Fibroblast of upper back skin (primary cell): Measurements from ENCODE around the gene FAM50B.
A peak's percentile ranks its signal among the peaks of the same experiment; 100 is the strongest.

ENCODE experiments used
- DNase-seq: peaks from one replicate; pipeline ENCODE4 v3.0.0-alpha.2; 2013

FAM50B gene

DNA sequence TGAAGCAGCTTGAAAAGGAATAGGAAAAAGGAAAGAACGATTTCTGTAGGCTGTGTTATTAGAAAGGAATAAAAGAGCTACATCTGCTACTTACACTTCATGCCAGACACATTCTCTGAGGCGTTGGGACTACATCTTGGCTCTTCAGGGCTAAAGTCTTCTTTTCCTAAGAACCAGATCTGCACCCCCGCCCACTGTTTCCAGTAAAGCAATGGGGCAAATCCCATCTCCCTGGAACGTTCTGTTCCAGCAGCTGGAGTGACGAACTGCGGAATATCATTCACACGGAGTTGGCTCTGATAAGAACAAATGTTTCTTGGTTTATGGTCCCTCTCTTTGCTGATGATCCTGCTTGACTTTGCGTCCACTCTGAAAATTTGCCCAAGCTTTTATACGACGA lies 26.9 kb downstream of the FAM50B start:
- no peak for DNase-seq

GRCh38 chr6:3876866-3877265 lies 27.7 kb downstream of the FAM50B start:
- no peak for DNase-seq

- DNase-seq, result no peak
These were observed 29.0 kb downstream of the FAM50B start for GRCh38 chr6:3878048-3878666.

DNA sequence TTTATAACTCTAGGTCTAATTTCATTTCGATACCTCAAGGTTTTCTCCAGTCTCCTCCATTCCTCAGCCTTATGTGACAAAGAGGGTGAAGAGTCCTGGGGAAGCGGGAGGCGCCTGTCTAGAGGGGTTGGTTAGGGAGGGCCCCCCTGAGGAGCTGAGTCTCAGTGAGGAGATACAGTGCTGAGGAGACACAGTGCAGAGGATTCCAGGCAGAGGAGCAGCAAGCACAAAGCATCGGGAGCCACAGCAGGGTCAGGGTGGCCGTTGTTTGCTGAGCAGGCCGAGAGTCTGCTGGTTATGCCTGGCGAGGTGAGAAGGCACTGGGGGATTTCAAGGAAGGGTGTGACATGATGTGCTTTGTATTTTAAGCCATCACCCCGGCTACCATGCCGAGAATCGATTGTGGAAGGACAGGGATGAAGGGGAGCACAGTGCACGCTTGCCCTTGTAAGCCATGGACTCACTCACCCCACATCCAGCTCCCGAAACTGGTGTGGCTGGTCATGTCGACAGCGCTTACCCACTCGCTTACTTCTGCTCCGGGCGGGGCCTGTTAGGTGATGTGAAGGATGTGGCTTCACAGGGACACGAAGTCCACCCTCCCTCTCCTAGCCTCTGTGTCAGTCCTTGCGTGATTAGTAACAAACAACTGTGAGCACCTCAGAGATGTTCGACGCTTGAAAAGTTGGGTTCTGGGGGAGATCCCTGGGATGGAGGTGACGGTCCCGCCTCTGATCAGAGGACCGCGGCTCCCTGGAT lies 30.2 kb downstream of the FAM50B start:
- DNase-seq, result no peak

- DNase-seq, result no peak
These were observed 32.7 kb downstream of the FAM50B start for GRCh38 chr6:3881711-3882421.

GRCh38 chr6:3882431-3882830 lies 33.3 kb downstream of the FAM50B start:
- no peak for DNase-seq

- peak; percentile 95 for DNase-seq
These were observed 33.7 kb downstream of the FAM50B start for GRCh38 chr6:3882866-3883265.

DNA sequence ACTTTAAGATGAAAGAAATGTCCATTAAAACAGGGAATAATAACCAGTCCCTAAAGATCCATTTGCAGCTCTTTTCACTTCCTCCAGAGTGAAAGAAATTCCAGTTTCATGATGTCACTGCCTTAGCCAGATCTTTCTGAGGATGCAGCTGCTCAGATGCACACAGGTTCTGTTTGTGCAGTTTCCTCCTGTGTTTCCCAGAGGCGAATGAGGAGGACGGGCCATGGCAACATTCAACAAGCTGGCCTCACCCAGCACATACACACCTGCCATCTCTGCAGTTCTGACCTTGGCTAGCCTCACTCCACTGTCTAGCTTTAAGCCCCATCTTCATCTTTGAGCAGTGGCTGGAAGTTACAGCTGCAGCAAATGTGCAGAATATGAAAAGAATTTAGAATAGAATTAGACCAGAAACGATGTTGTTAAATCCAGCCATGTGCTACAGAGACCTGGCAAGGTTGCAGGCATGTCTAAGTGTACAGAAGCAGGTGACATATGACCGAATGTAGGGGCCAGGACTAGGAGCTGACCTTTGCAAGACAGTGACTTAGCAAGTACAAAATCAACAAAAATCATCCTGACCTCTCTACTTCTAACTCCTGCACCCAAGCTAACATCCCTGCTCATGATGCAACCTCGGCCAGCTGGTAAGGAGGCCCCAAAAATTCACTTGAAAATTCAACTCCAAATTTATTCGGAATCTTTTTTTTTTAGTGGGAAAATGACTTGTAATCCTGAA lies 35.0 kb downstream of the FAM50B start:
- DNase-seq, result peak; percentile 84

DNA sequence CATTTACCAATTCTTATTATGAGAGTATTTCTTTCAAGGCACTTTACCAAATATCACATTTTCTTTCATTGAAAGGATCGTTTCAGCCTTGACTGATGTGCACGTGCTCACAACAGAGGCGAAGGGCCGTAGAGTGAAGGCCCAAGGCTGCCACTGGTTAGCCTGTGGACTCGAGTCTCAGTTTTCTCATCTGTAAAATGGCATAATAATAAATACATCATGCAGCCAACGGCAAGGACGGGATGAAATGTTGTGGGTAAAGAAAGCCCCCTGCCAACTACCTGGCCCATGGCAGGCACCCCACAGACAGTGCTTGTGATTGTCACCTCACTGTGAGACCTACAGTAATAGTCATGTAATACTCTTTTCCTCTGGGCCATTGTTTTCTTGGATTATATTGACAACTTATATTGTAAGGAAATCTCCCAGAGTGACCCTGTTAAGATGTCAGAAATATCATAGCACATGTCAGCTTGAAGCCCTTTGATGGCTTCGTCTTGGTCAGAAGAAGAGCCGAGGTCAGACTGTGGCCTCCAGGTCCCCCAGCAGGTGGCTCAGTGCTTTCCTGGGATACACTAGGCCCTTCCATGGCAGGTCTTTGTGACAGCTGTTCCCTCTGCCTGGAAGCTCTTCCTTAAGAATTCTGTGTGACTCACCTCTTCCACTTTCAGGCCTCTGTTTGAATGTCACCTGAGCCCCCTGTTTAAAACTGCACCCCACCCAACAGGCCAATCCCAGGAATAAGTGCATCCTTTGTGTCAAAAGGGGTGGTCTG lies 36.3 kb downstream of the FAM50B start:
- DNase-seq, result no peak

DNA sequence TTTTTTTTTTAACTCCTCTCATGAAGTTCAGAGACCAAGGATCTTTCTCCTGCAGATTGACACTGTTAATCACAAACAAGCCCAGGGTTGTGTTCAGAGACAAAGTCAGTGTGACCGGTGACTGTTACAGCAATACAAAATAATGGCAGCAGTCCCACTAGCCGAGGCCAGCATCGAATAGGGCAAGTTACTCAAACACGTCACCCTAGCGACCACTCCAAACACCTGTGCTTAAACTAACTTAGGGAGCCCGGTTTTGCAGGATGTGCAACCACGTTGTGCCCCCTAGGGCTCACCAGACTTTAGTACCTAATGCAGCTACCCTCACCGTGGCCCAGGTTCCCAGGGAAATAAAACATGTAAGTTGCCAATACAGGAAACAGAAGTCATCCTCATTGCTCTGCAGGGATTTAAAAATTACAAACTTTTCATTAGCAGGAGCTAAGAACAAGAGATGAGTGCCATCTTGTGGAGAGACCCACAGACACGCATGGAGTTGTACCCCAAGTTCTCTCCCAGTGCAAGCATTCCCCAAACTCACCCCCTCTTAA lies 38.1 kb downstream of the FAM50B start:
- DNase-seq, result peak; percentile 51

GRCh38 chr6:3888153-3888957 lies 39.2 kb downstream of the FAM50B start:
- DNase-seq, result no peak

DNA sequence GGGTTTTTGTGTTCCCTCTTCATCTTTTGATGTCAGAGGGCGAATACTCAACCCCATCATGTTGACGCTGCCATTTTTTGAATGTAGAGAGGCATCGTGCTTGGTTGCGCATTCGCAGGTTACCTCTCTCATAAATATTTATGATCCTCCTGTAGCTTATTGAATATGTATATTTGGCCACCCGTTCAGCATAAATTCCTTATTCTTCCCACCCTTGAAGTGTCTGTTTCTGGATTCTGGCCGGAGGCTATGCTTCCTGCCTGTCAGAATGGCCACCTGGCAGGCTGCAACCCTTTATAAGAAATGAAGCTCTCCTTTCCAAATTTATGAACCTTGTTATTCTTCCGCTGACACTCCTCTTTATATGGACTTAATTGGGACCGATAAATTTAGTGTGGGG lies 40.9 kb downstream of the FAM50B start:
- DNase-seq, result no peak

- no peak for DNase-seq
These were observed 42.7 kb downstream of the FAM50B start for GRCh38 chr6:3891883-3892282.

- DNase-seq, result no peak
These were observed 43.4 kb downstream of the FAM50B start for GRCh38 chr6:3892603-3893002.

- DNase-seq, result no peak
These were observed 44.3 kb downstream of the FAM50B start for GRCh38 chr6:3893487-3893886.

- DNase-seq, result no peak
These were observed 44.7 kb downstream of the FAM50B start for GRCh38 chr6:3893917-3894316.

- no peak for DNase-seq
These were observed 45.6 kb downstream of the FAM50B start for GRCh38 chr6:3894590-3895311.

GRCh38 chr6:3895312-3895653 lies 46.1 kb downstream of the FAM50B start:
- DNase-seq, result no peak

- DNase-seq, result no peak
These were observed 46.6 kb downstream of the FAM50B start for GRCh38 chr6:3895805-3896204.

GRCh38 chr6:3898265-3898994 lies 49.3 kb downstream of the FAM50B start:
- DNase-seq, result peak; percentile 80
